Cardiac muscle cell (in vitro differentiated cells and primary cell): ENCODE data around the gene MICALL2. TPM values are rescaled to one million over a fixed set of nuclear protein-coding genes. Genes with fewer than 3 reads are reported as not detected.

Experiments used
- DNase-seq, 2 donors: peaks; one replicate each; pipeline versions ENCODE4 v3.0.0 to v3.0.0-alpha.2; 2010 to 2017; ENCODE audit warnings: low read depth in 1 of 2, low spot score in 1 of 2
- H3K27ac ChIP-seq: fragments of 200-600 bp; sonication (generic); 2 replicates; pipeline ENCODE4 v1.5.1; 2016
- H3K27me3 ChIP-seq: fragments of 200-600 bp; sonication (generic); 2 replicates; pipeline ENCODE4 v1.6.0; 2016; ENCODE audit warnings: control low read depth
- H3K36me3 ChIP-seq: fragments of 200-600 bp; sonication (generic); 2 replicates; pipeline ENCODE4 v1.5.1; 2016; ENCODE audit warnings: control low read depth
- H3K4me1 ChIP-seq: fragments of 200-600 bp; sonication (generic); 2 replicates; pipeline ENCODE4 v1.8.1; 2017; ENCODE audit warnings: low read depth, mild to moderate bottlenecking, mixed run types
- H3K4me3 ChIP-seq: fragments of 200-600 bp; sonication (generic); 2 replicates; pipeline ENCODE4 v1.5.1; 2016; ENCODE audit warnings: mild to moderate bottlenecking
- H3K9me3 ChIP-seq: fragments of 200-600 bp; sonication (generic); 2 replicates; pipeline ENCODE4 v1.5.1; 2017; ENCODE audit warnings: low read depth, mild to moderate bottlenecking, control low read depth
- polyA plus RNA-seq: library from polyadenylated mRNA; unstranded; fragments of >200 nt; fragmentation: Nextera tagmentation; extraction: Ambion mirVana; gene quantifications from 2 replicates; pipeline ENCODE4 v1.2.1, GENCODE V29; 2016
- total RNA-seq: library from RNA; depleted of rRNA; stranded (reverse); fragments of >200 nt; gene quantifications from 2 replicates; pipeline ENCODE4 v1.2.3, GENCODE V29; 2016
- TF ChIP-seq, protein P1 (sequence below): IDR thresholded peaks from 2 replicates; pipeline ENCODE4 v1.5.1; 2012; ENCODE audit warnings: low read depth, mild to moderate bottlenecking, low read length

MICALL2 gene
- total and polyA plus RNA-seq, 2 experiments from 2014 or later, result 19.5 to 22.0 TPM

DNA sequence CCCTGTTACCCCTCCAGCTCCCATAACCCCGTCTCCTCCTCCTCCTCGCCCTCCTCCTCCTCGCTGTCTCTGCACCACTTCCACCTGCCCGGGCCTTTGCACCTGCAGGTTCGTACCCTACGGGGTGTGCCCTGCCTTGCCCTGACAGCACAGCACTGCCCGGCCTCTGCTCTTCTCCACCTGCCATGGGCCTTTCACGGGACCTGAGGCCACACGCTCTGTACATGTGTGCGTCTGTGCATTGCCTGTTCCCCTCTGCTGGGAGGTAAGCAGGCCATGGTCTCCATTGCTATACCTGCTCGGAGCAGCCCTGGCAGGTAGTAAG lies 40.0 kb downstream of the MICALL2 start:
- H3K9me3 ChIP-seq, result no peaks in the 10 kb centered on the region
- no peak for DNase-seq
- H3K27me3 ChIP-seq, result peaks cover 17% of the 10 kb centered on the region
- no peaks in the 10 kb centered on the region for H3K36me3 ChIP-seq
- H3K27ac ChIP-seq, result no peak overlapping the region
- no peaks in the 10 kb centered on the region for H3K4me1 ChIP-seq
- H3K4me3 ChIP-seq, result no peak overlapping the region
- TF ChIP-seq, protein P1, sequence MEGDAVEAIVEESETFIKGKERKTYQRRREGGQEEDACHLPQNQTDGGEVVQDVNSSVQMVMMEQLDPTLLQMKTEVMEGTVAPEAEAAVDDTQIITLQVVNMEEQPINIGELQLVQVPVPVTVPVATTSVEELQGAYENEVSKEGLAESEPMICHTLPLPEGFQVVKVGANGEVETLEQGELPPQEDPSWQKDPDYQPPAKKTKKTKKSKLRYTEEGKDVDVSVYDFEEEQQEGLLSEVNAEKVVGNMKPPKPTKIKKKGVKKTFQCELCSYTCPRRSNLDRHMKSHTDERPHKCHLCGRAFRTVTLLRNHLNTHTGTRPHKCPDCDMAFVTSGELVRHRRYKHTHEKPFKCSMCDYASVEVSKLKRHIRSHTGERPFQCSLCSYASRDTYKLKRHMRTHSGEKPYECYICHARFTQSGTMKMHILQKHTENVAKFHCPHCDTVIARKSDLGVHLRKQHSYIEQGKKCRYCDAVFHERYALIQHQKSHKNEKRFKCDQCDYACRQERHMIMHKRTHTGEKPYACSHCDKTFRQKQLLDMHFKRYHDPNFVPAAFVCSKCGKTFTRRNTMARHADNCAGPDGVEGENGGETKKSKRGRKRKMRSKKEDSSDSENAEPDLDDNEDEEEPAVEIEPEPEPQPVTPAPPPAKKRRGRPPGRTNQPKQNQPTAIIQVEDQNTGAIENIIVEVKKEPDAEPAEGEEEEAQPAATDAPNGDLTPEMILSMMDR, result no peak

GRCh38 chr7:1418505-1419309 lies 40.6 kb downstream of the MICALL2 start:
- Histone ChIP-seq H3K27ac (no peak overlapping the region), H3K4me1 (no peaks in the 10 kb centered on the region), H3K4me3 (no peak overlapping the region), H3K36me3 (no peaks in the 10 kb centered on the region), H3K27me3 (peaks cover 19% of the 10 kb centered on the region), H3K9me3 (no peaks in the 10 kb centered on the region)
- peak in 1 of 2 donors; percentile 32 for DNase-seq
- TF ChIP-seq, protein P1, result no peak

DNA sequence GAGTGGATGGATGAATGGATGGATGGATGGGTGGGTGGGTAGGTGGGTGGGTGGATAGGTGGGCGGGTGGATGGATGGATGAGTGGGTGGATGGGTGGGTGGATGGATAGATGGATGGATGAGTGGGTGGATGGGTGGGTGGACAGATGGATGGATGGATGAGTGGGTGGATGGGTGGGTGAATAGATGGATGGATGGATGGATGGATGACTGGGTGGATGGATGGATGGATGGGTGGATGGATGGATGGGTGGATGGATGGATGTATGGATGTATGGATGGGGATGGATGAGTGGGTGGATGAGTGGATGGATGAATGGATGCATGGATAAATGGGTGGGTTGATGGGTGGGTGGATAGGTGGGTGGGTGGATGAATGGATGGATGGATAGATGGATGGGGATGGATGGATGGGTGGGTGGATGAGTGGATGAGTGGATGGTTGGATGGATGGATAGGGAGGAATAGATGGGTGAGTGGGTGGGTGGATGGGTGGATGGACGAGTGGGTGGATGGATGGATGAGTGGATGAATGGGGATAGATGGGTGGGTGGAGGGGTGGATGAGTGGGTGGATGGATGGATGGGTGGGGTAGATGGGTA lies 43.8 kb downstream of the MICALL2 start:
- Histone ChIP-seq H3K9me3 (no peaks in the 10 kb centered on the region), H3K27me3 (peaks cover 32% of the 10 kb centered on the region), H3K4me3 (no peak overlapping the region), H3K36me3 (no peaks in the 10 kb centered on the region), H3K27ac (no peak overlapping the region), H3K4me1 (no peaks in the 10 kb centered on the region)
- DNase-seq, result no peak
- TF ChIP-seq, protein P1, result no peak

- peaks cover 32% of the 10 kb centered on the region for H3K27me3 ChIP-seq
- DNase-seq, result no peak
- no peaks in the 10 kb centered on the region for H3K36me3 ChIP-seq
- no peak overlapping the region for H3K27ac ChIP-seq
- H3K9me3 ChIP-seq, result no peaks in the 10 kb centered on the region
- no peaks in the 10 kb centered on the region for H3K4me1 ChIP-seq
- H3K4me3 ChIP-seq, result no peak overlapping the region
- TF ChIP-seq, protein P1, result no peak
Measured at GRCh38 chr7:1413936-1414639, 45.2 kb downstream of the MICALL2 start.

- no peaks in the 10 kb centered on the region for H3K4me1 ChIP-seq
- TF ChIP-seq, protein P1, result peak; percentile 77
- H3K4me3 ChIP-seq, result no peak overlapping the region
- H3K36me3 ChIP-seq, result no peaks in the 10 kb centered on the region
- peaks cover 32% of the 10 kb centered on the region for H3K27me3 ChIP-seq
- H3K27ac ChIP-seq, result no peak overlapping the region
- peak; percentile 87 to 96 for DNase-seq
- H3K9me3 ChIP-seq, result no peaks in the 10 kb centered on the region
Measured at GRCh38 chr7:1412322-1413261, 46.7 kb downstream of the MICALL2 start.
